Testis (tissue), 3 donors: ENCODE data around the gene DIAPH2. TPM values are rescaled to one million over a fixed set of nuclear protein-coding genes. Genes with fewer than 3 reads are reported as not detected.

ENCODE experiments used
- DNase-seq: peaks from one replicate; pipeline ENCODE4 v3.0.0-alpha.2; 2019
- H3K27ac ChIP-seq, 2 donors: fragments of 200-600 bp; sonication (generic); one replicate each; pipeline ENCODE4 v1.5.1; 2019
- H3K27me3 ChIP-seq: fragments of 200-600 bp; sonication (generic); one replicate; pipeline ENCODE4 v1.5.1; 2019
- H3K36me3 ChIP-seq: fragments of 200-600 bp; sonication (generic); one replicate; pipeline ENCODE4 v1.5.1; 2017; ENCODE audit warnings: low read depth; ENCODE audit errors: missing control alignments
- H3K4me1 ChIP-seq: fragments of 200-600 bp; sonication (generic); one replicate; pipeline ENCODE4 v1.5.1; 2019
- H3K4me3 ChIP-seq, 2 donors: fragments of 200-600 bp; sonication (generic); one replicate each; pipeline ENCODE4 v1.5.1; 2017 to 2019
- H3K9me3 ChIP-seq: fragments of 200-600 bp; sonication (generic); one replicate; pipeline ENCODE4 v1.5.1; 2017
- POLR2A ChIP-seq: fragments of 450-650 bp; IDR thresholded peaks from one replicate; pipeline ENCODE4 v1.6.1; 2017; ENCODE audit warnings: antibody characterized with exemption, mild to moderate bottlenecking, moderate library complexity
- WGBS, 2 donors: methylation state at CpG; one replicate each; pipeline ENCODE4 v1.1.5; 2018; 5-methylcytosine and 5-hydroxymethylcytosine counted together
- intact Hi-C: fragments of 100-400 bp; cut with DNase I; formaldehyde crosslinking; loops from one replicate; pipeline ENCODE4 v1.15.1; 2023; ENCODE audit warnings: low total_unique reads
- polyA plus RNA-seq: library from polyadenylated mRNA; stranded (reverse); fragments of 350-450 nt; fragmentation: Illumina TruSeq; extraction: RNeasy Lipid Tissue Mini Kit (QIAGEN cat#74804); gene quantifications from one replicate; pipeline ENCODE4 v1.2.3, GENCODE V29; 2014; ENCODE audit warnings: low read depth, low replicate concordance; ENCODE audit not compliant: insufficient read depth
- total RNA-seq, 2 donors: library from RNA; depleted of rRNA; stranded (reverse); fragments of >200 nt; gene quantifications; one replicate each; pipeline ENCODE4 v1.2.3, GENCODE V29; 2016
- TF ChIP-seq, protein P1 (sequence below), 3 experiments: fragments of 450-650 bp in 2 of 3; fragments of 200-600 bp in 1 of 3; sonication (generic) in 1 of 3; IDR thresholded peaks; one replicate each; pipeline ENCODE4 v1.5.1; 2016 to 2019; ENCODE audit warnings: antibody characterized with exemption in 3 of 3, mild to moderate bottlenecking in 2 of 3, moderate library complexity in 1 of 3

DIAPH2 gene
- total and polyA plus RNA-seq, 3 donors from 2014 or later: 13.1 to 68.3 (median 67.4) TPM

DNA sequence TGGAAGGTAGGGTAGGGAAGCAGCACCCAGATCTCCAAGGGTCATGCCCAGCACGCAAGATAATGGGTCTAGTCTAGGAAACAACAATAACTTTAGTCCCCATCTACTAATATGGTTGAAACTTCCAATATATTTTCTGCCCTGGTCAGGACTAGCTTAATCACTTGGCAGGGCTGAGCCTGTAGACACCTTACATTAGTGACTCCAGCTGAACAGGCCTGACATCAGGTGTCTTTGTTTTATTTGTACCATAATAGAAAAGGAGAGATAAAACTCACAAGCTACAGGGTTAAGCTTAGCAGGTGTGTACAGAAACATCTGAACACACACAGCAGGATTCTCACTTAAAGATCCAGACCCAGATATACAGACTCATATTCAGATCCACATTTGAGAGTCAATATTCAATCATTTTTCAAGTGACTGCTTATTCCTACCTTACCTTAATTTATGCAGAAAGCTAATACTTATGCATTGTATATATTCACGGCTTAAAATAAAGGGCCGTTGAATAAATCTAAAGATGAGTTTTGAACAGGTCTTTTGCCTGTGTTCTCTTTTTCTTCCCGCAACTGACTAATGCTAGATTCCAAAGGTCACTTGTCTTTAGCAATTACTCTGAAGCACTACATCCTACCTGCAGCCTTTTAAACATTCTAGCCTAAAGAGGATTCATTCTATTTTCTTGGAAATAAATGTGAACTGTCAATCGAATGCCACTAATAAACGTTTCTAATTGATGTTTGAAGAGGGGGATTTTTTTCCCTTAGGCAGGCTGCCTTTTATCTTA is 944.4 kb downstream of the DIAPH2 start:
- H3K9me3 ChIP-seq: no peaks in the 10 kb centered on the region
- no peak overlapping the region for H3K4me3 ChIP-seq
- WGBS, 2 donors: 84 to 90% methylated on average over 5 to 6 of the region's 6 CpGs
- no peaks in the 10 kb centered on the region for H3K27me3 ChIP-seq
- no peaks in the 10 kb centered on the region for H3K36me3 ChIP-seq
- TF ChIP-seq, protein P1, sequence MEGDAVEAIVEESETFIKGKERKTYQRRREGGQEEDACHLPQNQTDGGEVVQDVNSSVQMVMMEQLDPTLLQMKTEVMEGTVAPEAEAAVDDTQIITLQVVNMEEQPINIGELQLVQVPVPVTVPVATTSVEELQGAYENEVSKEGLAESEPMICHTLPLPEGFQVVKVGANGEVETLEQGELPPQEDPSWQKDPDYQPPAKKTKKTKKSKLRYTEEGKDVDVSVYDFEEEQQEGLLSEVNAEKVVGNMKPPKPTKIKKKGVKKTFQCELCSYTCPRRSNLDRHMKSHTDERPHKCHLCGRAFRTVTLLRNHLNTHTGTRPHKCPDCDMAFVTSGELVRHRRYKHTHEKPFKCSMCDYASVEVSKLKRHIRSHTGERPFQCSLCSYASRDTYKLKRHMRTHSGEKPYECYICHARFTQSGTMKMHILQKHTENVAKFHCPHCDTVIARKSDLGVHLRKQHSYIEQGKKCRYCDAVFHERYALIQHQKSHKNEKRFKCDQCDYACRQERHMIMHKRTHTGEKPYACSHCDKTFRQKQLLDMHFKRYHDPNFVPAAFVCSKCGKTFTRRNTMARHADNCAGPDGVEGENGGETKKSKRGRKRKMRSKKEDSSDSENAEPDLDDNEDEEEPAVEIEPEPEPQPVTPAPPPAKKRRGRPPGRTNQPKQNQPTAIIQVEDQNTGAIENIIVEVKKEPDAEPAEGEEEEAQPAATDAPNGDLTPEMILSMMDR (IDR thresholded peaks at IDR 0.05): no peak
- no peak for TF ChIP-seq POLR2A
- intact Hi-C loops: no loop called here
- DNase-seq: no peak
- H3K27ac ChIP-seq: no peak overlapping the region
- H3K4me1 ChIP-seq: no peaks in the 10 kb centered on the region

- no peaks in the 10 kb centered on the region for H3K4me1 ChIP-seq
- no peak for DNase-seq
- no peak overlapping the region for H3K27ac ChIP-seq
- intact Hi-C loops: no loop called here
- H3K4me3 ChIP-seq: no peak overlapping the region
- no peaks in the 10 kb centered on the region for H3K9me3 ChIP-seq
- no peaks in the 10 kb centered on the region for H3K27me3 ChIP-seq
- no peak for TF ChIP-seq POLR2A
- TF ChIP-seq, protein P1 (IDR thresholded peaks at IDR 0.05): no peak
- no peaks in the 10 kb centered on the region for H3K36me3 ChIP-seq
These were observed 944.9 kb downstream of the DIAPH2 start for GRCh38 chrX:97629597-97629985.

DNA sequence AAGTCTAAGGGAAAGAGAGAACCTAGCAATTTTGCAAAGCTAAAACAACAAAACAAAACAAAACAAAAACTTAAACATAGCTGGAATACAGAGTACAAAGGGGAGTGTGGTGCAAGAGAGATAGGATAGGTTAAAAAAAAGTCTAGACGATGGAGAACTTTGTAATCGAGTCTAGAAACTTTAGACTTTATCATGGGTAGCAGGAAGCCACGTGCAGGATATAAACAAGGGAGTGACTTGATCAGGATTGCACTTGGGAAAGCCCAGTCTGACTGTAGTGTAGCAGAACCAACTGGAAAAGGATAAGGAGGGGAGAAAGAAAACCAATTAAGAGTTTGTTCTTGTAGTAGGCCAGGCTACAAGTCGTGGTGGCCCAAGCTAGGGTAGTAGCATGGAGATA is 949.2 kb downstream of the DIAPH2 start:
- 76 to 87% methylated on average over 4 of the region's 4 CpGs for WGBS, 2 donors
- H3K4me1 ChIP-seq: no peaks in the 10 kb centered on the region

DNA sequence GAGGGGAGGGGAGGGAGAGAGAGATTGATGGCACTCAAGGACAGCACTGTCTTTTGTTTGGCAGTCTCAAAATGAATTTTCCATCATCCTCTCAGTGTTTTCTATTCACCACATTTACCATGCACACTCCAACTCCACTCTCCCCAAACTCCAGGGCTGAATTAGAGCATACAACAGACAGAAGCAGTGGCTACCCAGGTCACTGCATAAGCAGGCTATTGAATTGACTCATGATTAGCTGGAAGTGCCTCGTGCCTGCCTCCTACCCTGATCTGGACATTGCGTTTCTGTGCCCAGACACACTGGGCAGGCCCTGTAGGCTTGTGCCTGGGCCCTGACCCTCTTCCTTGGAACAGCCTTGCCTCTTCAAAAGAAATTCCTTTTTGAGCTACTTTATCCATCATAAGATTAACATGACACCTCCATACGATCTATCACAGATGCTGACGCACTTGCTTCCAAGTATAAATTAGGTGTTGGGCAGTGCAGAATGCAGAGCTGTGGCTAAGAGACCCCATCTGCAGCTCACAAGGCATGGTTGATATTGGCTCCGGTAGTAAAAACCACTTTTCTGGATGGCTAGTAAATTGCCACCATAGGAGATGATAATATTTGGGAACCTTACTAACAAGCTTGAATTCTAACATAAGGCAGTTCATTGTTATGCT is 952.0 kb downstream of the DIAPH2 start:
- H3K27me3 ChIP-seq: no peaks in the 10 kb centered on the region
- DNase-seq: no peak
- no peaks in the 10 kb centered on the region for H3K4me1 ChIP-seq
- H3K4me3 ChIP-seq: no peak overlapping the region
- WGBS, 2 donors: 68 to 71% methylated on average over 5 of the region's 5 CpGs
- H3K9me3 ChIP-seq: no peaks in the 10 kb centered on the region
- H3K27ac ChIP-seq: no peak overlapping the region
- TF ChIP-seq, protein P1 (IDR thresholded peaks at IDR 0.05): no peak
- TF ChIP-seq POLR2A: no peak
- H3K36me3 ChIP-seq: no peaks in the 10 kb centered on the region
- intact Hi-C loops: no loop called here

More for the DNA sequence above, 949.2 kb downstream of the DIAPH2 start:
- Histone ChIP-seq H3K27ac (no peak overlapping the region), H3K9me3 (no peaks in the 10 kb centered on the region), H3K36me3 (no peaks in the 10 kb centered on the region), H3K27me3 (no peaks in the 10 kb centered on the region), H3K4me3 (no peak overlapping the region)
- TF ChIP-seq, protein P1 (IDR thresholded peaks at IDR 0.05): no peak
- no peak for TF ChIP-seq POLR2A
- no peak for DNase-seq
- intact Hi-C loops: no loop called here
